Measurements from ENCODE around the gene RNGTT.

DNA sequence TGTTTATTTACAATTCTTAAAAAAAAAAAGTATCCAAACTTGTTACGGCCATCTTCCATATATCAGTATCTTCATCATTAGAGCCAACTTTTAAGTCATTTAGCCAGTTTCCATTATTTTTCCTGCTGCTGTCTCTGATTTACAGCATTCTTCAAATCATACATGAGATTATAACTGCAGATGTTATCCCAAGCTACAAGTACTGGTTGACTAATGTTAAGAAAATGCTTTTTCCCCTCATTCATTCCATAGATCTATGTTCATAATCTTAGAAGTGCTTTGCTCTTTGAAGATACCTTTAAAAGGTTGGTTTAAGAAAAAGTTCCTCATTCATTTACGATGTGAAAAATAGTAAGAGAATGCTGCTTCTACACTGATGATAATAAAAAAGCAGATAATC lies 158.7 kb downstream of the RNGTT start:
- TF ChIP-seq, protein P1, sequence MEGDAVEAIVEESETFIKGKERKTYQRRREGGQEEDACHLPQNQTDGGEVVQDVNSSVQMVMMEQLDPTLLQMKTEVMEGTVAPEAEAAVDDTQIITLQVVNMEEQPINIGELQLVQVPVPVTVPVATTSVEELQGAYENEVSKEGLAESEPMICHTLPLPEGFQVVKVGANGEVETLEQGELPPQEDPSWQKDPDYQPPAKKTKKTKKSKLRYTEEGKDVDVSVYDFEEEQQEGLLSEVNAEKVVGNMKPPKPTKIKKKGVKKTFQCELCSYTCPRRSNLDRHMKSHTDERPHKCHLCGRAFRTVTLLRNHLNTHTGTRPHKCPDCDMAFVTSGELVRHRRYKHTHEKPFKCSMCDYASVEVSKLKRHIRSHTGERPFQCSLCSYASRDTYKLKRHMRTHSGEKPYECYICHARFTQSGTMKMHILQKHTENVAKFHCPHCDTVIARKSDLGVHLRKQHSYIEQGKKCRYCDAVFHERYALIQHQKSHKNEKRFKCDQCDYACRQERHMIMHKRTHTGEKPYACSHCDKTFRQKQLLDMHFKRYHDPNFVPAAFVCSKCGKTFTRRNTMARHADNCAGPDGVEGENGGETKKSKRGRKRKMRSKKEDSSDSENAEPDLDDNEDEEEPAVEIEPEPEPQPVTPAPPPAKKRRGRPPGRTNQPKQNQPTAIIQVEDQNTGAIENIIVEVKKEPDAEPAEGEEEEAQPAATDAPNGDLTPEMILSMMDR (conservative IDR thresholded peaks at IDR 0.05; ENCODE audit: low read length): no peak
- TF ChIP-seq EZH2phosphoT487 (IDR thresholded peaks at IDR 0.05; ENCODE audit: borderline replicate concordance): no peak

Measured in Loucy (cell line).